ENCODE results near the gene DYSF.

The DYSF gene

DNA sequence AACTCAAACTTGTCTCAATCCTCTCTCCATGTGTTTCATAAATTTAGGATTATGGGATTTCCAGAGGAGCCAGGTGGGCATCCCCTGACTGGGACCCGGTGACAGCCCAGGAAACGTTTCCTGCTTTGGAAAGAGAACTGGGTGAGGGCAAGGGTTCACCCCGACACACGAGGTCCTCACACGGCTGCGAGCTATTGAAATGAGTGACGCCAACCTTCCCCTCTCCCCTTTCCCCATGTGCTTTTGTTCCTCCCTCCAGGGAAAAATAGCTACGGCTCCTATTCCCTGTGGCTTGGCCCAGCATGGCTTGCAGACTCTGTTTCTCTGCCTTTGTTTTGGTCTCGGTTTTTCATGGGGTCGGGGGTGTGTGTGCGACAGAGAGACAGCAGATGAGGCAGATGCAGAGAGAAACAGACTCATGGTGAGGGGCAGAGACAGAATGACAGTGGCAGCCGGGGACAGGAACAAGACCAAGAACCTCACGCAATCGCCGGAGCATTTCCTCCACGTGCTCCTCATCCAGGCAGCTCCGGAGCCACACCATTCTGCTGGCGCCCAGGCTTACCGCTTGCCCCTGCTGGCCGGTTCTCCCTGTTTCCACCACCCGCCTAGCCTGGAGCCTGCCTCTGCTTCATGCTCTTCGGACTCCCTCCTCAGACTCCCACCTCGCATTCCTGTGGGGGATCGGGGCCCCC is 238.5 kb downstream of the DYSF start:
- DNase-seq (ENCODE audit: low spot score) = no peak

DNA sequence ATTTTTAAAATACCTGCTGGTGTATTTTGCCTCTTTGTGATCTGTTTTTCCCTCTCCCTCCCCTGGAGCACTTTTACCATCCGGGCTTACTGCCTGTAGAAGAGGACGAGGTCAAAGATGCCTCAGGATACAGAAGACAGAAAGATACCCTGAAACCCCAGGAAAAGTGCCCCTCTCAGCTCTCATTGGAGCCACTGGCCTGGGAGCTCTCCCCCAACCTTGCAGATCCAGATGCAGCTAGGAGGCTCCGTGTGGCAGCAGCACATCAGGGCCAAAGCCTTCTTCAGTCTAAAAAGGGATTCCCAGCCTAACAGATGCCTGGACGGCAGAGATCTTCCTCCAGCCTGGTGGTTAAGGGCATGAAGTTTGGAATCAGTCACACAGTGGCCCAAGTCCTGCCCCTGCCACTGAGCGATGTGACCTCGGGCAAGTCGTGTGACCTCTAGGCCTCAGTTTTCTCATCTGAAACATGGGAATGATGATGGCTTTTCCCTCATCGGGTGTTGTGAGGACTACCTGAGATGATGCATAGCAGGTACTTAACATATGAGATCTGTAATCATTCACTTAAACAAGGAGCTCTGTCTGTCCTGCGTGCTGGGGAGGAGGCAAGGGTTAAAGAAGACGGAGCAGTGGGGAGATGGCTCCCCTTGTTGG is 239.4 kb downstream of the DYSF start:
- DNase-seq (ENCODE audit: low spot score) = no peak

DNA sequence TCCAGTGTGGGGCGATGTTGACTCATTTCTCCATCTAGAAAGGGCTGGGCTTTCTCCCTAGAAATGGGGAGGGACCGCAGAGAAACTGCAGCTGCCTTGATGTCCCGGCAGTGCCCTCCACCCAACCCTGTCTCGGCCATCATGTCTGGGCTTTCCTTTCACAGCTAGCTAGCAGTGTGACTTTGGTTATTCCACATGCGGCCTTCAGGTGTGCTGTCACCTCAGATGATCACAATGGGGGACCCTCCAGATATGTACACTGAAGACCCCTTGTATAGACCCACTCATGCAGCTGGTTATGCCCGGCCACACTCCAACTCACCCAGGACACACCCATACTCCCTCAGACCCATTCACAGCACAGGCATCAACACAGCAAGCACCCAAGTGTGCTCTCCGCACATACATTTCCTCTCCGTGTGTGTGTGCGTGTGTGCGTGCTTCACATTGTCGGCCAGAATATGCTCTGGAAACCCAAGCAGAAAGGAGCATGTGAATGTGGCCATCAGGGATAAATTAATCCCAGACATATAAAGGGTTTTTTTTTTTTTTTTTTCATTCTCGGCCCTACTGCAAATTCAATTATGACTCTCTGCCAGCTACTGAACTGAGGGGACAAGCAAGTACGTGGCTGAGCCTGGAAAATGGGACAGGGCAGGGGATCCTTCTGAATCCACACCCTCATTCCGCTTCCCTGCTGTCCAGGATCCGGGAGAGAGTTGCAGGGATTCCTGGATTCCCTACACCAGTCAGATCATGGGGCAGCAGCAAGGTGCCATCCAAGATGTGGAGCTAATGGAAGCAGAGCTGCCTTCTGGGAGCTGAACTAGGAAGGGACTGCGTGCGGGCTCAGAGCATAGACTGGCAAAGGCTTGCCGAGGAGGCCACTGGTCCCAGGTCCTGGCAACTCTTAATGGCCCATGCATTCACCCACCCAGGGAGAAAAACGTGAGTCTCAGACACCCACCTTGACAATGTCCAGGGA is 240.2 kb downstream of the DYSF start:
- no peak for DNase-seq (ENCODE audit: low spot score)

DNA sequence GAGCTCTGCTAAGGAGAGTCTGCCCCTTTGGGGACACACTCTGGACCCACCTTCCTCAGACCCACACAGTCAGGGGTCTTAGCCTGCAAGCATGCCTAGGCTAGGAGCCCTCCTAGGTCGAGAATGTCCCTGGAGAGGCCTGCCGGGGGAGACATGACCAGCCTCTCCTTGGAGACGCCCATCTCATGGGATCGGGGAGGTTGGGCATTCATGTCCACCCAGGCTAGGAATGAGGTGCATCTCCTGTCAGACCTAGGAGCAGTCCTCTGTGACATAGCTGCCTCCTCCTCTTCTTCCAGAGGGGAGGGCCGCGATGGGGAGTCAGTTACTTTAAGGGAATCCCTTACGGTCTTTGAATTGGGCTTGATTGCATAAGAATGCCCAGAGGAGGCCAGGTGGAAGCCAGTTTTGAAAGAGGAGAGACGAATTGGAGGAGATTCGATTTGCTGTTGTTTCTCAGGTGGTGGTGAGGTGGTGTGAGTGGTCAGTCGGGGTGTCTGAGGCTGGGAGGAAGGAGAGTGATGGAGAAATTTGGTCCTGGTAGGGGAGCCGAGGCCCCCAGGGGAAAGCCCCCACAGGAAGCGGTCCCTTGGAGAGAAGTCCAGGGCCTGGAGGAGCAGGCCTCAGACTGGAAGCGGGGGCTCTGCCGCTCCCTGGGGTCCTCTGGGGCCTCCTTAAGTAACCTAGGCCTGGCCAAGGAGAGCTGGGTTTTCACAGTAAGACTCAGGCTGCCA is 241.3 kb downstream of the DYSF start:
- DNase-seq (ENCODE audit: low spot score) = no peak

DNA sequence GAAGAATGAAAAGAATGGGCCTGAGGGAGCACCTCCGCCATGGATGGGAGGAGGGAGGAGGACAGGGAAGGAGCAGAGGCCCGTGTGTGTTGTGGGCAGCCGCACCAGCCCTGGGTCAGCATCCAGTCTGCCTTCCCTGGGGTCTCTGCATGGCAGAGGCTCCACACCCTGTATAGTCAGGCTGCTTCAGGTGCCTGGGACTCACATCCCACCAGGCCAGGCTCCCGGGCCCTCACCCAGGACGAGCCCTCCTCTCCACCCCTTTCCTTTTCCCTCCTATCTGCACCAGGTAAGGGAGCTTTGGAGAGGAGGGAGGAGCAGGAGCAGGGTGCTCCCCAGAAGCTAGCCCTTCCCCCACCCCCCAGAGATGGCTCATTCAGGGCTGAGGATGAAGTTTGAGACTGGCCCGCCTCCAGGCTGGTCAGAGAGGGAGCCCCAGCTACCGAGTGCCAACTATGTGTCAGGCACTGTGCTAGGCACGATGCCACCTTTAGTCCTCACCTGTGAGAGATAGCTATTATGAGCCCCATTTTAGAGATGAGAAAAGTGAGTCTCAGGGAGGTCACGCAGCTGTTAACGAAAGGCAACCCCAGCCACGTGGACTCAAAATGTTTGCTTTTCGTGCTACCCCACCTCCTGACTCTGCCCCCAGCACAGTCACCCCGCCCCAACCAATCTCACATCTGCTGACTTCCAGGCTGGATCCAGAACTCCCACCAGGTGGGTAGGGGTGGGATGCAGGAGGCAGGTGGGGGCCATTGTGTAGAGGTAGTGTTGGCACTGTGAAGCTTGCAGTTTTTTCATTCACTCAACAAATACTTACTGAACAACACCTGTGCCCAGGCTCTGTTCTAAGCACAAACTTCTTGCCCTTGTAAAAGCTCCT is 242.1 kb downstream of the DYSF start:
- no peak for DNase-seq (ENCODE audit: low spot score)

DNA sequence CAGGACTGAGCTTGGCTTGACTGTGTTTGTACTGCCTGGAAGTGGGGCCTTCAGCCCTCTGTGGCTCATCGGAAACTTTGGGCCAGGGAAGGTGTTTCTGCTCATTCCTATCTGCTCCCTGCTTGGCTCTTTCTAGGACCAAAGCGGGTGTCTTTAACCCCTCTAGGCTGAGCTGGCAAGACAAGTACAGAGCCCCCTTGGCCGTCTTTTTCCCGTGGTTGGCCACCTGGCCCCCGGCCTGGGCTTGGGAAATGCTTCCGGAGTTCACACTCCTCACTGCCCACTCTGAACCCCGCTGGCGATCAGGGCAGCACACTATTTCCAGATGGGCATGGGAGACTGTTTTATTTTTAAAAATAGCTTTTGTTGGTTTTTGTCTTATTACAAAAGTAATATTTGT is 243.0 kb downstream of the DYSF start:
- no peak for DNase-seq (ENCODE audit: low spot score)

DNA sequence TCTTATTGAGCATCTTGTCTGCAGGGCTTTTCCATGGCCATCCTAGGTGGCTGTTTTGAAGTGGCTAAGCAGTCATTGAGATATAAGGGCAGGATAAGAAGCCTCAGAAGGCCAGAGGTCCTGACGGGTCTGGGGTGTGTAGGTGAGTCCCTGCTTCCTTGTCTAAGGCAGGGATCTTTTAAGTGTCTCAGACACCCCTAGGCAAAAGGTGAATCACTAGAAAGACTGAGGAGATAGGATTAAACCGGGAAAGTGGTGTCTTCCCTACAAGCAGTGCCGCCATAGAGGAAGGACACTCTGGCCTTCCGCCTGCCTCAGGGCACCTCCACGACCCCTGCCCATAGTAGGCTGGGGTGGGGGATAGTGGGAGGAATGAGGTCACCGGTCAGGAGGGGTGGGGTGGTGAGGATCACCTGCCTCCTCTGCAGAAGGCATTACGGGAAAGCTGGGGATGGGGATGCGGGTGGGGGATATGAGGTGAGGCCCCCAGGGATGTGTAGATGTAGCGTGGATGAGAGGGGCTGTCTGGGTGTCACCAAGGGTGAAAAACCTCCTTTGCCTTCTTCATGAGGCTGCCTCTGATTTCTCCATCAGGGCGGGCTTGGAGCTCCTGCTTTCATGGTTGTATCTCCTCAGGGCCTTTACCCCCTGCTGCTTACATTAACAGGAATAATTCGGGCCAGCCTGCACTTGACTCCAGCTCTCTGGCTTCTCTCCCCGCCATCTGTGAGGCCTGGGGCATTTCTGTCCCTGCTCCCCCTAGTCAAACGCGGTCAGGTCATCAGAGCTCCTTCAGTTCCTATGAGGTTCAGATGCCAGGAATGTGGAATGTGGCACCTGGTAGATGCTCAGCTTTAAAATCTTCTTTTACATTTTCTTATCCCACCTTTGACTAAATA is 244.0 kb downstream of the DYSF start:
- peak; percentile 65 for DNase-seq (ENCODE audit: low spot score)

DNA sequence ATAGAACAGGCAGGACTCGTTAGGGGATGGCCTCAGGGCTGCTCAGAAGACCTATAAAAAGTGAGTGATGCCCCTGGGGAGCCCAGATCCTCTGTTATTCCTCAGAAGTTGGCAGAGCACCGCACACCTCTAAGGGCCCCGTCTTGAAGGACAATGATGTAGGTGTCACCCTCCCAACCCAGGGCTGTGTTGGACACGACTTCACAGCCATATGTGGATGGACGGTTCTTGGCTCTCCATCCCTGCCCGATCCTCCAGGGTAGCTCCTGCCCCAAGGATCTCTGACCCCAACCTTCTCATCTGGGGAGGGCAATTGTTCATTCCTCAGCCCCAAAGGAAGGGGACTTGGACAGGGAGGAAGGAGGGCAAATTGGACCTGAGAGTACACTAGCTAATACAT is 246.1 kb downstream of the DYSF start:
- no peak for DNase-seq (ENCODE audit: low spot score)

DNA sequence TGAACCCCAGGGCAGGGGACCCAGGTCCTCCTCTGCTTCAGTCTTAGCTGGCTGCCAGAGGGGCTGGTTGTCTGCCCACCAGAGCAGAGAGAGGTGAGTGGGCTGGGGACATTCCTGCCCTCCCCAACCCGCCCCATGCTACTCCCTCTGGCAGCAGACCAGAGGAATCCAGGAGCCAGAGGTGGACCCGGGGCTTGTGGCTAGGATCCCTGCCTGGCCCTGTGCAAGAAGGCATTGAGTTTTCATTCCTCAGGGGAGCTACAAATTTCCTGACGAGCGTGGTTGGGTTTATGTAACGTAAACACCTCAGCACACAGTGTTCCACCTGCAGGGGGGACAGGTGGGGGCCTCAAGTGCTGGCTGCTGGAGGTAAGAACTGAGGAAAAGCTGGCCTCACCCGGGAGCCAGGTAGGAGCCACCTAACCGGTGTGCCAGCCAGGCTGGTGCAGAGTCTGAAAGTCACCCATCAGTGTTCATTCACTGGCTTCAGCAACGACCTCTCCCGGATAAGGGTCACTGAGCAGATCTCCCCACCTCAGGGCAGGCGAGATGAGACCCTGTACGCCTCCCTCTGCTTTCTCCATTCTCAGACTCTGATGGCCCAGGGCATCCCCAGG is 246.8 kb downstream of the DYSF start:
- no peak for DNase-seq (ENCODE audit: low spot score)

DNA sequence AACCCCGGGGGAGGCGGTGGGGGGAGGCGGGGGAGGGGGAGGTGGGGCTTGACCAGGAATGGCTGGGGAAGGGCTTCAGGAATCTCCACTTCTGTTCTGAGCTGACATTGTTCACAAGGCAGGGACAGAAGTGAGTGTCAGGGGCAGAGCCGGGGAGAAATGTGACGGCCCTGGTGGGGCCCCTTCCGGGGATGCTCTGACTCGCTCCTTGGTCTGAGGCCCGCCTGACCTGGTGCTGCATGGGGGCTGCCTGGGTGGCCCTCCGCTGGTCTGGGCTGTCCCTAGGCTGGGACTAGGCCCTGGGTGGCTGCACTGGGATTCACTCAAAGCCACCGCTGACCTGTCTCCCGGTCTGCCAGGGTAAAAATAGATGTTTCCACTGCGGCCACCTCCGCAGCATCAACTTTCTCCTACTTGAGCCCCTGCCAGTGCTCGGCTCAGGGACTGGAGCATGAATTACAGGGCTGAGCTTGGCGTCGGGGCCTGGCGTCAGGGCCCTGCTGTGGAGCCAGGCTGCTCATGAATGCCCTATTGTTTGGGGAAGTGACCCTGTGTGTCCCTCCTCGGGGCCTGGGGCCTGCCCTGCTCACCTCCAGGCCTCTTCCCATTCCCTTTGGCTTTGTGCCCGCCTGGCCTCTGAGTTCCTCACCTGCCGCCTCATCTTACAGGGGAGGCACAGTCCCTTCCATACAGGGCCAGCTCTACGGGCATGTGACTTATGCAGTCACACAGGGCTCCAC is 247.5 kb downstream of the DYSF start:
- DNase-seq (ENCODE audit: low spot score) = peak; percentile 26

DNA sequence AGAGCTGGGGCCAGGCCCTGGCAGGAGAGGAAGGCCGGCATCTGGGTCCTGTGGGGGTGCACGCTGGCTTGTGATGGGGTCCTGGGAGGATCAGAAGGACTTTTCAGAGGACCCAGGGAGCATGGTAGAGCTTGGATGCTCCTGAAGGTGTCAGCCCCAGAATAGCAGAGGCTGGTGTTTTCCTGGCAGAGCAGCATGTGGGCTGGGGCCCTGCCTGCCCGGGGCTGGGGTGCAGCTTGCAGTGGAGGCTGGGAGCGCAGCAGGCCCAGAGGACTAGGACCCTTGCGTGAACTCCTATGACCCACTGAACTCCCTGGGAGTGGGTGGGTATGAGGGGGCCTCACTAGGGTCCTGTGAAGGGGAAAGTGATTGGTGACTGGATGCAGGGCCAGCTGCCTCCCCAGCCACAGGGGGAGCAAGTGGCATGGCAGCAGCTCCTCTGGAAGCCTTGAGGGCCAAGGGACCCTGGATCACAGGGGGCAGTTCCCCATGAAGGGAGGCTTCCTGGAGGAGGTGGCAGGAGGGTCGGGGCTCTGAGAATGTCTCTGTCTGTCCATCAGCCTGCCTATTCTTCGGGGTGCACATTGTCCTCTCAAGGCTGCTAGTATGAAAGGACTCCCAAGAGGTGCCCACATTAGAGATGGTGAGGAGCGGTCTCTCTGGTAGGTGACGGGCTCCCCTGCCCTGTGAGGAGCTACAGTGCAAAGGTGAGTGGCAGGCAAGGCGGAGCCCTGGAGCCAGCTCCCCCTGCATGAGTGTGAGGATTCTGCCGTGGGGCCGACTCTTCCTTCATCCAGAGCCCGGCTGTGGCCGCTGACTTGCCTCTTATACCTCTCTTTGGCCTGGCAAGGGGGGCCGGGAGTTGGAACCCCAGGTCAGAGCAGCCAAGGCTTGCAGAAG is 249.0 kb downstream of the DYSF start:
- DNase-seq (ENCODE audit: low spot score) = no peak

DNA sequence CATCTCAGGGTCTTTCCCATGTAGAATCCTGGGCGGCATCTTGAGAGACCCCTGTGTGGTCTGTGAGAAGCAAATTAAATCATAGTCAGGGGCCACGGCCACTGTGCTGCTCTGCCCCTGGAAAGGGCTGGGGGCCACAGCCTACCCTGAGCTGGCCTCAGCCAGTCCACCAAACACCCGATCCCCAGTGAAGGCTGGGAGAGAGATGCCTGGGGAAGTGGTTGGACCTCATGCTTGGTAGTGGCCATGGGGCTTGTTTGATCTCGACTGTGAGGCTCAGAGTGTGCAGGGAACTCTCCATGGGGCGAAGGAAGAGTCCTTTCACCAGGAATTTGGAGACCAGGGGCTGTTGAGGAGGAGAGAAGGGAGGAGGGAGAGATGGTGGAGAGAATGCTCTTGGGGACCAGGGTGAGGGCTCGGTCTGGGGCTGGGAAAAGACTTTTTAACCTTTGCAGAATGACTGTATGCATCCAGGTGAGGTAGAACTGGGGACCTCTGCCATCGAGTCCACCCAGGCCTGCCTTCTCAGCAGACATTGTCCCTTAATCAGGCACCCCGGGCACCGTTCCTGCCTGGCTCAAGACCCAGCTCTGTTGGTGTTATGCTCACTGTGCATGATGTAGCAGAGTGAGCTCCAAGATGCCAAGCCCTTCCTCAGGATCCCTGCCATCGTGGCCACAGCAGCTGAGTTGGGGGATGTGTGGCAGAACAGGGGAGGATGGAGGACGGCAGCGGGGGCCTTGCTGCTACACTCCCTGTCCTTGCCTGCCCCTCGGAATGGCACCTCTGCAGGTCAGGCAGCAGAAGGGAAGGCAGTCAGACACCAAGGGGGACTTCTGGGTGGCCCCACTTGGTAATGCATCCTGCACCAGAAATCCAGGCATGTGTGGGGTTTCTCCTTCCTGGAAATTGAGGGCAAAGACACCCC is 249.9 kb downstream of the DYSF start:
- DNase-seq (ENCODE audit: low spot score) = no peak

DNA sequence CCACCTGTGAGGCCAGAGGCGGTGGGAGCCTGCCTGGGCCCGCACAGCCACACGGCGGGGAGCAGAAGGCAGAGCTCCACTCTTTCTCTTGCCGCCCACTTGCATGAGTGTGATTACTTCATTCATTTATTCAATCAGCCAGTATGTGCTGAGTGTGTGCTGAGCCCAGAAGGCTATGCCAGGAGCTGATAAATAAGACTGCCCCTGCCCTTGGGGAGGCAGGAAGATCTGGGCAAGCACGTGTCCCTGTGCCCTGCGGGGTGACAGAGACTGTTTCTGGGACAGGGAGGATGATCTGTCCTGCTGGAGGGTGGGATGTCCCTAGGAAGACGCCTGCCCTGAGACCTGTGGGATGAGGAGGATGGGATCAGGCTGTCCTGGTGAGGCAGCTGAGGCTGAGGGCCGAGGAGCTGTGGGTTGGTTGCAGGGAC is 250.8 kb downstream of the DYSF start:
- DNase-seq (ENCODE audit: low spot score) = no peak

DNA sequence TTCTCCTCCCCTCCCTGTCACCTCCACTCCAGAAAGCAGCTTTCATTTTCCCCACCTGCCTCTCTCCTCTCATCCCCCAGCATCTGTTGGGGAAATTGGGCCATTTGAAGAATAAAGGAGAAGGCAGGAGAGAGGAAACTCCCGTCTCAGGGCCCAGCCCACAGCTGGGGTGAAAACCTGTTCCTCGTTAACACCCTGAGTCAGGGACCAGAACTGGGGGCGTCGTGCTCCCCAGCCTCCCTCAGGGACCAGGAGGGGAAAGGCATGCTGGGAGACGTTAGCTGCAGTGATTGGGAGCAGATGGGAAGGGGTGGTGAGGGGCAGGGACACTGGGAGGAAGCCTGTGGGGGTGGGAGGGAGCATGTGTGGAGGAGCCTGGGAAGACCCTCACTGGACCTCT is 251.3 kb downstream of the DYSF start:
- DNase-seq (ENCODE audit: low spot score) = no peak

DNA sequence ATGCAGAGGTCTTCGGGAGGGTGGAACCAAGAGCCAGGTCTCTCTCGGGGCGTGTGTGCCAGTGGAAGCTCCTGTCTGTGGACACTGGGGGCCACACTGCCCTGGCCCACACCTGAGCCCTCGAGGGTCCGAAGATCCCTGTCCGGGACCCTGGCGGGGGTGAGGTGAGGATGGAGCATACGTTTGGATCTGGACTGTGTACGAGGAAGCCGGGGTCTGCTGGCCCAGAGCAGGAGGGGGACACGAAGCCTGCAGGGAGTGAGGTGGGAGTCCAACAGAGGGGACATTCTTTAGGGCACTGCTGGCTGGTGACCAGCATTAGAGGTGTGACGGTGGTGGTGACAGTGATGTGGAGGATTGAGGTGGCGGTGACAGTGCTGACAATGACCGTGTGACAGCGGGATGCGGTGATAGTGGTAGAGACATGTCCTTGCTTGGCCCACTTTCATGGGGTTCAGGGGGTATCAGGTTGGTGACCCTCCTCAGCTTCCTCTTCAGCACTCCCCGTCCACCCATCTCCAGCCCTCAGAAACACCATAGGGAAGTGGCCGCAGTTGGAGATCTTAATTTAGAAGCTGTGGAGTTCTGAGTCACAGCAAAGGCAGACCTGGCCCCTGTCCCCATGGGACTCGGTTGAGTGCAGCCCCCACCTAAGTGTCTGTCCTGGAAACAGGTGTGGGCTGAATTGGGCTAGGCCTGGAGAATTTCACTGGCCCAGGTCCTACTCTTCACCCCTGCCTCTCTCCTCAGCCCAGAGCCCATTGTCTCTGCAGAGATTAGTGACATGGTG is 252.0 kb downstream of the DYSF start:
- DNase-seq (ENCODE audit: low spot score) = no peak

DNA sequence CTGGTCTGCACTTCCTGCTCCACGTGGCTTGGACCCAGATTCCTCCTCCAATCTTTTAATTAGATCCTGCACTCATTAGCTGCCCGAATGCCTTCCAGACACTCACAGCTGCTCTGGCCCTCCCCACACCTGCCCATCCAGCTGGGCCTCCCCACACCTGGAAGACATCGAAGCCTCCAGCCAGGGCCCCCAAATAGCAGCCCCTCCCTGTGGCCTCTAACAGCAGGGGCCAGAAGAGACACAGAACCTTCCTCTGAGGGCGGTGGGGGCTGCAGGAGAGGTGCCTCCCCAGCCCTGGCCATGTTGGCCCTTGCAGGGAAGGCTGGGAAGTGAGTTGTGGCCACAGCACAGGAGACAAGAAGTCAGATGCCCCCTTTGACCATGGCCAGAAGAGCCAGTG is 252.8 kb downstream of the DYSF start:
- no peak for DNase-seq (ENCODE audit: low spot score)

Data from cerebellar cortex (tissue), 1 donor.